Stimulated activated CD8-positive, alpha-beta memory T cell treated with anti-CD3 and anti-CD28 coated beads, Interleukin-12 subunit alpha, Interleukin-12 subunit beta, amount 100 ng/mL, for 1 hour (primary cell): ENCODE results near the gene POLR2J2.
"Not testable (repeated sequence)": the region's sequence is repeated elsewhere in the genome, so short reads cannot be mapped to it uniquely, and the experiment has no call there.

Experiments used
- DNase-seq: peaks from one replicate; pipeline ENCODE4 v3.0.0-alpha.2; 2020; ENCODE audit warnings: low read depth

Gene POLR2J2

GRCh38 chr7:102671956-102672307, 469 bp upstream of the POLR2J2 start:
- DNase-seq: not testable (repeated sequence)

DNA sequence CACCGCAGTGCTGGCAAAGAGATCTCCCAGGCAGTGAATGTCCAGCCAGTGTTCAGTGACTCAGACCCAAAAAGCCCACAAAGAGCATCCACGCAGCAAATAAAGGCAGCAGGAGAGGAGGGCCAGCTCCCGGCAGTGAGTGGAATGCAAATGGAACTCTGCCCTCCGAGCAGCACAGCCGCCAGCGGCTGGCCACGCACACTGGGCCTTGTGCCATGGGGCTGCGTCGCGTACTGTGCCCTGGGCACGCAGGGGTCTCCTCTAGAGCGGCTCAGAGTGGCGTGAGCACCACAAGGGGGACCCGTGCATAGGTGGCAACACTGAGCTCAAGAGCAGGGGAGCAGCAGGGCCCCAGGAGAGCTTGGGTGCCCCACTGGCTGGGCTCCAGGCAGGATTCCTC, 3.9 kb downstream of the POLR2J2 start:
- DNase-seq: not testable (repeated sequence)

DNA sequence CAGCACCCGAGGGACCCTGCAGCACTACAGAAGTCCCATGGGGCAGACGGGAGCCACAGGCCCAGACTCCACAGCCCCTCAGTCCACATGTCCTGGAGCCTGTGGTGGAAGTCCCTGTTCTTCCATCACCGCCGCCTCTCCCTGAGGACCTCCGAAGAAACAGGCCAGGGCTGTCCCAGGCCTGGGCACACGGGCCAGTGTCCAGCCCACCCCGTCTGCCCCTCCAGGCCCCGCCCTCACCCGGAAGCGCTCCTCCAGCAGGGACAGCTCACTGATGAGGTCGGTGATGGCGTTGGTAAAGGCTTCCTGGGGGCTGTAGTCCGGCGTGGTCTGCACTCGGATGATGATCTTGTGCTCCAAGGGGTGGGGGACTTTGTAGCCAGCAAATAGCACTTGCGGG, 4.6 kb downstream of the POLR2J2 start:
- DNase-seq: not testable (repeated sequence)

DNA sequence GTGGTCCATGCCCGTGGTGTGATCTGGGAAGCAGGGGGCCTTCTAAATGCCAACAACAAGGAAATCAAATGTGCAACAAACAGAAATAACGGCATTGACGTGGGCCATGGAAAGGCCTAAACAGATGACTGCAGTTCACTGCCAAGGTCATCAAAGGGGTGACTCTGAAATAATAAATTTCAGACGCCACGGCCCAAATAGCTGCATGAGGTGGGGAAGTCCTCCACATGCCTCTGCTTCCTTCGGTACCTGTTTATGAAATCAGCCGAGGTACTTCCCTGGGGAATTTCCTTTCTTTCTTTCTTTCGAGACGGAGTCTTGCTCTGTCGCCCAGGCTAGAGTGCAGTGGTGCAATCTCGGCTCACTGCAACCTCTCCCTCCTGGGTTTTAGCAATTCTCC, 6.7 kb downstream of the POLR2J2 start:
- not testable (repeated sequence) for DNase-seq

DNA sequence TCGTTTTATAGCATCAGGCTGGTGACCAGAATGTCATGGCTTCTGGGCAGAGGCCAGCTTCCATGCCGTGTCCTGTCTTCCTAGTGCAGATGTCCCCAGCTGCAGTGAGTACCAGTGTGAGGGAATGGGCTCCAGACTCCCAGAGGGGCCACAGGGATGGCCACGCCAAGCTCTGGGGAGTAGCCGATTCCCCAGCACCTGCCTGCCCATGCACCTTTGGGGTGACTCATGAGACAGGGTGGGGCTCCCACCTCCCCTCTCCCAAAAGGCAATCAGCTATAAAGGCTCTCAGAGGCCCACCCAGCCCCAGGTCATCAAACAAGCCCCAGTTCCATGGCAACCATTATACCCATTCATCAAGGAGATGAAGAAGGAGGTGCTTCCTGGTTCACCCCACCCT, 21.5 kb downstream of the POLR2J2 start, which contains the start of gene SPDYE2B:
SPDYE2B (plus strand) TSS at position 396 of the 400 bp plus-strand sequence. CDS start 2,030 bp downstream, outside the sequence.
- not testable (repeated sequence) for DNase-seq

DNA sequence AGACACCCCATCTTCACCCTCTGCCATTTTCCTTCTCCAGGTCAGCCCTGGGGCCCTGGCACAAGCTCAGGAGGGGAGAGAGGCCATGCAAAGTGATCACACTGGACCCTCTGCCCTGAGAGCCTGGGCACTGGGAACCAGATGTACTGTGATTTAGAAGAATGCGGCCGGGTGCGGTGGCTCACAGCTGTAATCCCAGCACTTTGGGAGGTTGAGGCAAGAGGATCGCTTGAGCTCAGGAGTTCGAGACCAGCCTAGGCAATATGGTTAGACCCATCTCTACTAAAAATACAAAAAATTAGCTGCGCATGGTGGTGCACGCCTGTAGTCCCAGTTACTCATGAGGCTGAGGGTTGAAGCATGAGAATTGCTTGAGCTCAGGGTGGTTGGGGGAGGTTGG, 23.6 kb downstream of the POLR2J2 start:
- DNase-seq: not testable (repeated sequence)

- not testable (repeated sequence) for DNase-seq
Observed at GRCh38 chr7:102643404-102643803, 28.1 kb downstream of the POLR2J2 start.

GRCh38 chr7:102642691-102643090, 28.8 kb downstream of the POLR2J2 start, which contains the start of gene UPK3BL1:
TSS of gene UPK3BL1 (minus strand) at chr7:102642791. CDS start at chr7:102642741, 50 bp downstream.
- DNase-seq: not testable (repeated sequence)

DNA sequence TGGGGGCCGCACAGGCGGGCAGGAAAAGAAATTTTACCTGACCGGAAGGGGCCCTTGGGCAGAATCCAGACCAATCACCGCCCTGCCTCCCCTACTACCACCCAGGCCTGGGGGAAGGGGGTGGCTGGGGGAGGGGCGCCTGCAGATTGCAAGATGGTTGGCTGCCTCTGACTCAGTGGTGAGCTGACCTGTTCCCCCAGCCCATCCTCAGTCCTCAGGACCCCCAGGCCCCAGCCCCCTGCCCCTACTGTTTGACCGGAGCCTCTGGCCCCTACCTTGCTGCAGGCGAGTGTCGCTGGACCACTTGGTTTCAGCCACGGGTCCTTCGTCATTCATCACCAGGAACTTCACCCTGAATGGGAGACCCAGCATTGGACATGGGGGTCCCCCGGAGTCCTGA, 32.6 kb downstream of the POLR2J2 start:
- not testable (repeated sequence) for DNase-seq

DNA sequence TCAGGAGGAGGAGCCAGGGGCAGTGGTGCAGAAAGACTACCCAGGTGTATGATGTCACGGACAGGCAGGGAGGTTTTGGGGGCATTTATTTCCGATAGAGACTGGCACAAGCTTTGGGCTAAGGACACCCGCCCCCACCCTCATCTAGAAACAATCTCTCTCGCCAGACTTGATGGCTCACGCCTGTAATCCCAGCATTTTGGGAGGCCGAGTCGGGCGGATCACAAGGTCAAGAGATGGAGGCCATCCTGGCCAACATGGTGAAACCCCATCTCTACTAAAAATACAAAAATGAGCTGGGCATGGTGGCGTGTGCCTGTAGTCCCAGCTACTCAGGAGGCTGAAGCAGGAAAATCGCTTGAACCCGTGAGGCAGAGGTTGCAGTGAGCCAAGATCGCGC, 34.5 kb downstream of the POLR2J2 start:
- not testable (repeated sequence) for DNase-seq

DNA sequence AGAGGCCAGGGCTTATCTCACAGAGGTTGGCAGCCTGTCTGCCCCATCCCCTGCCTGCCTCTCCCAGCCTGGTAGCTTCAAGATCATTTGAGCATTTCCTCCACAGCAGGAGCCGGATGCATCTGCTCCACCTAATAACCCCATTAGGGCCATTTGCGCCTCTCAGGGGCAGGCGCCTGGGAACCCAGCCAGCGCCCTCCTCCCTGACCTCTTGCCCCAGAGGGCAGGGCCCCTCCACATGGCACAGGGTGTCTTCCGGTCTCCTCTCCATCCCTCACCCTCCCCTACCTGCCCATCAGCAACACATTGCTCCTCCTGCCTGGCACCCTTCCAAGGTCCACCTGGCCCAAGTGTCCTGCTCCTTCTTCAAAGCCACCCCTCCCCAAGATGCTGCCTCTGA, 36.1 kb downstream of the POLR2J2 start:
- DNase-seq: not testable (repeated sequence)

DNA sequence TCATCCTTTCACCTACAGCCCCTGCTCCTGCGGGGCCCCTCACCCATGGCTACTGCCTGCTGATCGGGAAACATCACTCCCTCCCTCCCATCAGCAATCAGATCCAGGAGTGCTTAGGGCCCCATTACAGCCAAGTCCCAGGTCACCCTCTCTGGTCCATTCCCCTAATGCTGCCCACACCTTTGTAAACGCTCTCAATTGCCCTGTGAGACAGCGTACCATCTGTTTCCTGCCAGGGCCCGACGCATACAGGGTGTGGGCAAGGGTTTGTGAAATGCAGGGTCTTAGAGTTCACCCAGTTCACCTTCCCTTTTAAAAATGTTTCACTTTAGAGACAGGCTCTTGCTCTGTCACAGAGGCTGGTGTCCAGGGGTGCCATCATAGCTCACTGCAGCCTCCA, 37.2 kb downstream of the POLR2J2 start:
- not testable (repeated sequence) for DNase-seq

GRCh38 chr7:102630622-102631021, 40.8 kb downstream of the POLR2J2 start:
- DNase-seq: not testable (repeated sequence)

DNA sequence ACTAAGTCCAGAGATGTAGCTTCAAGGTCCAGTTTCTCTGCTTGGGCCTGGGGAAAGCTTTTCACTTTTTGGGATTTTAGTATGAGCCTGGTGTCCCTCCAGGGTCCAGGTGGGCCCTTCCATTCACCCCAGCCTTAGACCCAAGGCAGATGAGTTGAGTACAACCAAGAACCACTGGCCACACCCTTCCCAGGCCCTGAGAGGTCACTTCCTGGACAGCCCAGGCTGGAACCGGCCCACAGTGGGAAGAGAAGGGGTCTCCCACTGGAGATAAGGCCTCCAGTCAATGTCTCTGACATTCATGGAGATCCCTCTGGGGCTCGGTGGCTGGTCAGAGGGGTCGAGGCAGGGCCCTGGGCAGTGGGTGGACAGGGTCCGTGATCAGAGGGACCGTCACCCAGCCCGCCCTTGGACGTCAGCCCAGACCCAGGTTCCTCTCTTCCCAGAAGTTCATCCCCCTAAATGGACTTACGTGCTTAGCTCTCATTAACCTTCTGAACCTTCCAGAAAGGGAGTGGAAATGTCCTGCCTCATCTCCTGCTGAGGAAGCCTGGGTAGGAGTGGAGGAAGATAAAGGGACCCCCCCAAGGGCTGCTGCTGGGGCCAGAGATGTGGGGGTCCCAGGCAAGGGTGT, 44.1 kb downstream of the POLR2J2 start:
- not testable (repeated sequence) for DNase-seq

GRCh38 chr7:102618122-102618521, 53.3 kb downstream of the POLR2J2 start:
- not testable (repeated sequence) for DNase-seq

DNA sequence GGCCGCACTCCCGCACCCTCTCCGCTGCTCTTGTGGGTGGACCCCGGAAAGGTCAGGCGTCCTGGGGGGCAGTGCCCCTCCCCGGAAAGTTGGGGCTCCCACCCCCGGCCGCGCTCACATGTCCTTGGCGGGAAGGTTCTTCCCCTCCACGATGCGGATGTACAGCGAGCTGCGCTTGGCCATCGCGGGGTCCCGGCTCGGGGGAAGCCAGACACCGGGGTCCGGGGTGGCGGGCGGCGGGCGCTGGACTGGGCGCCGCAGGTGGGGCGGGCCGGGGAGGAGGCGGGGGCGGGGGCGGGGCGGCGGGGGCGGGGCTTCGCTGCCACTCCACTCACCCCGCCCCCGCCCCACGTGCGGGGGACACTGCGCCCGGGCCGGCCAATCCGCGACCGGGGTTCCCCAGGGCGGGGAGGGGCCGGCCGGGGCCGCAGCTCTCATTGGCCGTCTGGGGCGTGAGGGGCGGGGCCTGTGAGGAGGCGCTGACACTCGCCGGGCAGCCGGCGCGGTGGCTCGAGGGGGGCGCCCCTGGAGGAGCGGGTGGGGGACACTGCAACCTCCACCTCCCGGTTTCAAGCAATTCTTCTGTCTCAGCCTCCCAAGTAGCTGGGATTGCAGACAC, 54.8 kb downstream of the POLR2J2 start, which contains the start of gene RASA4:
RASA4 (minus strand) TSS at position 250 of the 619 bp plus-strand sequence; CDS start at position 183, 67 bp downstream.
- not testable (repeated sequence) for DNase-seq
